Prostate gland (tissue), 2 donors: ENCODE measurements around the gene GARS1.

Experiments used
- POLR2A ChIP-seq: fragments of 450-650 bp; IDR thresholded peaks from one replicate; pipeline ENCODE4 v1.6.1; 2016; ENCODE audit warnings: antibody characterized with exemption, mild to moderate bottlenecking
- TF ChIP-seq, protein P1 (sequence below), 4 experiments: fragments of 200-600 bp in 2 of 4; fragments of 450-650 bp in 2 of 4; sonication (generic) in 2 of 4; IDR thresholded peaks; 1 replicate in 3 of 4; 2 replicates in 1 of 4; pipeline ENCODE4 v1.5.1; 2016 to 2019; ENCODE audit warnings: antibody characterized with exemption in 4 of 4, mild to moderate bottlenecking in 2 of 4, moderate library complexity in 2 of 4

DNA sequence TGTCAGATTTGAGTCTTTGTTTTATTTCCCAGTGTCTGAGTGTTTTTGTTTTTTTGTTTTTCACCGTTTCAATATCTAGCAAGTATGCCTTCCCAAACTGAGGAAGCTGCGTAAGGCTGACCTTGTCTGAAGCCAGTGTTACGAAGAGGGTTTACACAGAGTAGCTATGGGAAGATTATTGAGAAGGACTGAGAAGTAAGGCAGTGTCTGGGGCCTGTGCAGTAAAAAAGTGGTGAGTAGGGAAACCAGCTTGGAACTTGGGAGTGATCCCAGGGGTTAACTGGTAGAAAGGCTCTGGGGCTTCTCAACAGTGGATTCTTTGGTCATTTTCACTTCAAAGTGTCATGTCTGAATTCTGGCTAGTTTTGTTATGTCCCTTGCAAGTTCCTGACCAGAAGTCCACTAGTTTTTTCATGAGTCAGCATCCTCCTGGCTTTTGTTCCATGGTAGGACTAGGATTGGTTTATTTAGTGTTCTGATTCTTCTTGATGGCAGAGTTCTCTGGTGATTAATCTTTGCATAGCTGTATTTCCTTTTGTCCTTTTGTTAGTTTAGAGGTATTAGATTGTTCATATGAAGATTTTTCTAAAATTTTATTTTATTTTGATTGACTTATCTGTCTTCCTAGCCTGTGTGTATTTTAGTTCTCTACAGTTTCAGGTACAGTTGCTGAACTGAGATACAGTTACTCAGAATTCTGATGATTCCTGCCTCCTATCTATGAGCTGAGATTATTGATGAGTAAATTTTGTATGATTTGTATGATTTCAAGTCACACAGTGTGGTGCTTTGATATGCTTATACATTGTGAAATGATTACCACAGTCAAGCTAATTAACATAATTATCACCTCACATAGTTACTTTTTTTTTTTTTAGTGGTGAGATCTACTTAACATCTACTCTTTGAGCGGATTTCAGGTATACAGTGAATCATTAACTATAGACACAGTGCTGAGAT is 19.0 kb downstream of the GARS1 start:
- TF ChIP-seq POLR2A: no peak
- TF ChIP-seq, protein P1, sequence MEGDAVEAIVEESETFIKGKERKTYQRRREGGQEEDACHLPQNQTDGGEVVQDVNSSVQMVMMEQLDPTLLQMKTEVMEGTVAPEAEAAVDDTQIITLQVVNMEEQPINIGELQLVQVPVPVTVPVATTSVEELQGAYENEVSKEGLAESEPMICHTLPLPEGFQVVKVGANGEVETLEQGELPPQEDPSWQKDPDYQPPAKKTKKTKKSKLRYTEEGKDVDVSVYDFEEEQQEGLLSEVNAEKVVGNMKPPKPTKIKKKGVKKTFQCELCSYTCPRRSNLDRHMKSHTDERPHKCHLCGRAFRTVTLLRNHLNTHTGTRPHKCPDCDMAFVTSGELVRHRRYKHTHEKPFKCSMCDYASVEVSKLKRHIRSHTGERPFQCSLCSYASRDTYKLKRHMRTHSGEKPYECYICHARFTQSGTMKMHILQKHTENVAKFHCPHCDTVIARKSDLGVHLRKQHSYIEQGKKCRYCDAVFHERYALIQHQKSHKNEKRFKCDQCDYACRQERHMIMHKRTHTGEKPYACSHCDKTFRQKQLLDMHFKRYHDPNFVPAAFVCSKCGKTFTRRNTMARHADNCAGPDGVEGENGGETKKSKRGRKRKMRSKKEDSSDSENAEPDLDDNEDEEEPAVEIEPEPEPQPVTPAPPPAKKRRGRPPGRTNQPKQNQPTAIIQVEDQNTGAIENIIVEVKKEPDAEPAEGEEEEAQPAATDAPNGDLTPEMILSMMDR (IDR thresholded peaks at IDR 0.05): no peak
